PC-3 (cell line): ENCODE data around the gene RAB3B.

Experiments
- EZH2 ChIP-seq: fragments of 300-600 bp; sonication (generic); IDR thresholded peaks from one replicate; pipeline ENCODE4 v1.6.1; 2017; ENCODE audit warnings: antibody characterized with exemption, mild to moderate bottlenecking, low read length; ENCODE audit not compliant: unreplicated experiment
- TF ChIP-seq, protein P1 (sequence below): fragments of 300-600 bp; sonication (generic); conservative IDR thresholded peaks from 2 replicates; pipeline ENCODE4 v1.5.1; 2017; ENCODE audit warnings: antibody characterized with exemption, low read depth, mild to moderate bottlenecking, low read length

DNA sequence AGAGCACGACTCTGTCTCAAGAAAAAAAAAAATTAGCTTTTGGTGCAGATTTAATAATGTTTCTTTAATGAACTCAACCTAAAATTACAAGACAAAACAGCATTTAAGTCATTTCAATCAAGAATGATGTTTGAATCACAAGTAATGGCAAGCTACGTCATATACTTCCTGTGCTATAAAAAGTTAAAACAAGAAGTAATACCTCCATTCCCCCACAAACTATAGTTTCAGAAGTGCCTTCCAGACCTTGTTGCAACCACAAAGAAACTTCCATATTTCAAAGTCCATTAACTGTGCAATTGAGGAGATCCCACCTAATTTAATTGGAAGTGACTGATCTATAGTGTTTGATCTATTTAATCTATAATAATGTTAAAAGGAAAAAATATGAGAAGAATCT, 127.1 kb downstream of the RAB3B start:
- no peak for TF ChIP-seq EZH2
- TF ChIP-seq, protein P1, sequence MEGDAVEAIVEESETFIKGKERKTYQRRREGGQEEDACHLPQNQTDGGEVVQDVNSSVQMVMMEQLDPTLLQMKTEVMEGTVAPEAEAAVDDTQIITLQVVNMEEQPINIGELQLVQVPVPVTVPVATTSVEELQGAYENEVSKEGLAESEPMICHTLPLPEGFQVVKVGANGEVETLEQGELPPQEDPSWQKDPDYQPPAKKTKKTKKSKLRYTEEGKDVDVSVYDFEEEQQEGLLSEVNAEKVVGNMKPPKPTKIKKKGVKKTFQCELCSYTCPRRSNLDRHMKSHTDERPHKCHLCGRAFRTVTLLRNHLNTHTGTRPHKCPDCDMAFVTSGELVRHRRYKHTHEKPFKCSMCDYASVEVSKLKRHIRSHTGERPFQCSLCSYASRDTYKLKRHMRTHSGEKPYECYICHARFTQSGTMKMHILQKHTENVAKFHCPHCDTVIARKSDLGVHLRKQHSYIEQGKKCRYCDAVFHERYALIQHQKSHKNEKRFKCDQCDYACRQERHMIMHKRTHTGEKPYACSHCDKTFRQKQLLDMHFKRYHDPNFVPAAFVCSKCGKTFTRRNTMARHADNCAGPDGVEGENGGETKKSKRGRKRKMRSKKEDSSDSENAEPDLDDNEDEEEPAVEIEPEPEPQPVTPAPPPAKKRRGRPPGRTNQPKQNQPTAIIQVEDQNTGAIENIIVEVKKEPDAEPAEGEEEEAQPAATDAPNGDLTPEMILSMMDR = no peak
